NCI-H460 (cell line): ENCODE measurements around the gene FOXF1. TPM values are rescaled to one million over a fixed set of nuclear protein-coding genes. Genes with fewer than 3 reads are reported as not detected.

Experiments used
- DNase-seq: peaks from one replicate; pipeline ENCODE4 v3.0.0-alpha.2; 2016; ENCODE audit warnings: low read depth; ENCODE audit errors: extremely low read depth
- total RNA-seq: library from RNA; depleted of rRNA; stranded (reverse); fragments of >200 nt; shearing (Covaris generic); gene quantifications from 2 replicates; pipeline ENCODE4 v1.2.3, GENCODE V29; 2014; rRNA removed

FOXF1 gene
- total RNA-seq, 1 experiment from 2014 or later, result 8.2 TPM

DNA sequence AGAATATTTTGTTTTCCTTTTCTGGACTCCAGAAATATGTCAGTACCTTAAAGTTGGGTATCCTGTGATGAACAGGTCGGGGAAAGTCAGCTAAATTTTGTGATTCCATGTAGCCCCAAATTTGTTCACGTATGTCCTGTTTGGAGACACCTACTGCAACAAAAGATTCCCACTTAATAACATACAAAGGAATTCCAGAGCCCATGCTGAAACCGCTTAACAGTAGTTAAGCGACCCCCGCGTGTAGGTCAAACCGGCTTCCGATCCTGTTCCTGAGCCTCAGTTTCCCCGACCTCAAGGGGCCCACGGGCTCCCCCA, 44.2 kb downstream of the FOXF1 start:
- no peak for DNase-seq

DNA sequence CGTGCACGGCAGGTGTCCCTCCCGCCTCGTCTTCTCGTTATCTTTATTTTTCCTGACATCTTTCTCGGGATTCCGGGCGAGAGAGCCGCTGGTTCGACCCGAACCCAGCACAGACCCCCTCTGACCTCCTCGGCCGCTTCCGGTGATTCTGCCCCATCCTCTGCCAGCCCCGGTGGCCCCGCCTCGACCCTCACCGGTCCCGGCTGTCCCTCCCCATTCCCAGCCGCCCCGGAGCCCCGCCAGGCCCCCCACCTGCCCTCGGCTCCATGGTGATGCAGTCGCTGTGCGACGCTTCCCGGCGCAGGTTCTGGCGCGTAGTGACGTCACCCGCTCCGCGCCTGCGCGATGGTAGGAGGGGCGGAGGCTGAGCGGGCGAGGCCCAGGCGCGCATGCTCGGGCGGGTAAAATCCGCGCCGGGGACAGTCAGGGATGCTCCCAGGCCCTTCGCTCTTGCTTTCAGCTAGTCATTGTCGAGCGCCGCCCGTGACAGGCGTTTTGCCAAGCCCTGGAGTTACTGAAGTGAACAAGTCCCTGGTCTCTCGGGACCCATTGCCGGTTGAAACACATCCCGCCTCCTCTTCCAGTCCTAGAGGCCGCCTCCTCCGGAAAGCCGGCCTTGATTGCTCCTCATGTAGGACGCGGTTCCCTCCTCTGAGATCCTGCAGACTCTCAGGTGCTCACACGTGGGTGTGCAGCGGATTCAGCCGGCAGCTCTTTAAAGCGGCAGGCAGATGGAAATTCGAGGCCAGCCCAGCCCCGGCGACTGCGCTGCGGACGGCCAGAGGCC, 44.8 kb downstream of the FOXF1 start, which contains the start of gene MTHFSD:
MTHFSD (minus strand) TSS at position 319 of the 787 bp plus-strand sequence; CDS start at position 268, 51 bp downstream.
- peak; percentile 83 for DNase-seq

DNA sequence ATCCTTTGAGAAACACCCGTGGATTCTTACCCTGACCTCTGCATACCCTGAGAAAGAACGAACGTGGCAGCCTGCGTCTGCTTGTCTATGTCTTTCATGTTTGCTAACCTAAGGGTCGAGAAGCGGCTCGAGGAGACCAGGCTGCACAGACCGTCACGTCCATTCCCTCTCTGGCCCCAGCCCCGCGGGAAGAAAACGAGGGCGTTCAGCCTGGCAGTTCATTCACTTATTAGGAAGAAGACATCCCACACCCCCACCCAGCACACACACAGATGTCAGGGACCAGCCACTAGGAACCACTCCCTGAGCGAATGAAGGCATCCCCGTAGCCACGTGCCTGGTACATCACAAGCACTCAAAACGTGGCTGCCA, 45.4 kb downstream of the FOXF1 start:
- no peak for DNase-seq

DNA sequence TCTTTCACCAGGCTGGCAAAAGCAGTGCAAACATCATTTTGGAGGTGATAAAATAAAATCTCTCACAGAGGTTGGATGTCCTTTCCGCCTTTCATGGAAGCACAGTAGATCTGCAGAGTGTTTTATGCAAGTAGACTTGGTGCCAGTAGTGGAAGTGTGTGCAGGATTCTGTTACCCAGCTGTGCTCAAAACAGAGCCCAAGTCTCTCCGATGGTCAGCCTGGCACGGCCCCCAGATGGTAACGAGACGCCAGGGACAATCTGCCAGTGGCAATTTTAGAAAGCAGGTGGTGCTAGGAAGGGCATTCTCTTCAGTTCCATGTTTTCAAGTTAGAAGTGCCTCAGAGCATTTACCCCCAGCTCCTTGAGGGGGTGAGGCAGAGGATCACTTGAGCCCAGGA, 46.2 kb downstream of the FOXF1 start:
- no peak for DNase-seq

DNA sequence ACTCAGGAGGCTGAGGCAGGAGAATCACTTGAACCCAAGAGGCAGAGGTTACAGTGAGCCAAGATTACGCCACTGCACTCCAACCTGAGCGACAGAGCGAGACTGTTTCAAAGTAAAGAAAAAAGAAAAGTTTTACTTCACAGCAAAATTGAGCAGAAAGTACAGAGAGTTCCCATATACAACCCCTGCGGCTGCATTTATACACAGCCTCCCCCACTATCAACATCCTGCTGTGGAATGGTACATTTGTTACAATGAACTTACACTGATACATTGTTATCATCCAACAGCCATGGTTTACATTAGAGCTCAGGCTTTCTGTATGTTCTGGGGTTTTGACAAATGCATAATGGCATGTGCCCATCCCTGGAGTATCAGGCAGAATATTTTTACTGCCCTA, 47.3 kb downstream of the FOXF1 start:
- DNase-seq, result no peak

DNA sequence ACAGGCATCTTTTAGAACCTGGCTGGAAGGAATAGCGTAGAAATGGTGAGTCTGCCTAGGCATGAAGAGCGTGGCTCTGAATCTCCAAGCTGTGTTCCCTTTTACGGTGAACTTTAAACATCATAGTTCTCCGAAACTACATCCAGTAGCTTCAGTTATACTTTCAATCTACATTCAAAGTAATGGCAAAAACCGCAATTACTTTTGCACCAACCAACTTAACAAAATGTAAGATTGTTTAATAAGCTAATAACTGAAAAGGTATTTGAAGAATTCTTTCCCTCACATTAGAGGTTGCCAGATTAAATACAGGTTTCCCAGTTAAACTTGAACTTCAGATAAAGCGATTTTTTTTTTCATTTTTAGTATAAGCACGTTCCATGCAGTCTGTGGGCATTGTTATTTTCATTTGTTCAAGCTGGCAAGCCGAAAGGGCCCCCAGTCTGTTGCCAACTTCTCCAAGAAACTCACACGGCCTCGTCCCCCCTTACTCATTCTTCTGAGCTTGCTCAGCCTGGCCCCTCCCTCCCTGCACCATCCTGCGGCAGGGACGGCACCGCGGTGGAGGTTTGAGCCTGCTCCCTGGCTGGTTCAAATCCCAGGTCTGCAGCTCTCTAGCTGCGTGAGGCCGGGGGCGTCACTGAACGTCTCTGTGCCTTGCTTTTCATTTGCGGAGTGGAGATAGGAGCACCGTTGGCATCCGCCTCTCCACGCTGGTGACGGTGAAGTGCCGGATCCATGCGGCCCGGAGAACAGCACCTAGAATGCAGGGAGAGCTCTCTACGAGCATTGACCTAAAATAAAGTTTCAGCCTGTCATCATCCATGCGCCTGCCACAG, 48.2 kb downstream of the FOXF1 start:
- DNase-seq, result no peak

DNA sequence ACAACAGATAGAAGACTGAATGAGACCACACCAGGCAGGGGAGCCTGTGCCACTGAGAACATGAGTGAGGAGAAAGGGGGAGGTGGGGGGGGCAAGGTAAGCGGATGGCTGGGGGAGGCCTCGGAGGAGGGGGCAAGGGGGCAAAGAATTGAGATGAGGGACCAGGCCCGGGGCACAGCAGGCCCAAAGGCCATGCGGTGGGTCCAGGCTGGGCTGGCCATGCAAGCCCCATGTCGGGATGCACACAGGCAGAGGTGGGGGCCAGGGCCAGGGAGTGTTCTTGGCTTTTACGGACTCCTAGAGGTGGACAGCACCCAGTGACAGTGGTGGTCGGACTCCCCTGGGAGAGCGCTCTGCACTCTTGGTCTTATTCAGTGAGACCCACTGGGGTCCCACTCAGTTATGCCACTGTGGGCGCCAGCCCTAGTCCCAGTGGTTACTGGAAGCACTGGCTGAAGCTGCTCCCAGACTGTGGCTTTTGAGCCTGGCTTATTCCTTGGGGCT, 49.5 kb downstream of the FOXF1 start:
- no peak for DNase-seq

DNA sequence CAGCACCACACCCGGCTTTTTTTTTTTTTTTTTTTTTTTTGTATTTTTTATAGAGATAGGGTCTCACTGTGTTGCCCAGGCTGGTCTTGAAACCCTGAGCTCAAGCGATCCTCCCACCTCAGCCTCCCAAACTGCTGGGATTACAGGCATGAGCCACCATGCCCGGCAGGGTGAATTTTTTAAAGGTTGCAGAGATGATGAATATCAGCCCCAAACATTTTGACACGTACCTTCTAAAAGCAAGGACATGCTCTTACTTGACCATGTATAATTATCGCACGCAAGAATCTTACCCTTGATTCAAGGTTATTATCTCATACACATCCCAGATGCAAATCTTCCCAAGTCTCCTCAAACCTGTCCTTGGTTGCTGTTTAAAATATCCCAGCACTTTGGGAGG, 52.0 kb downstream of the FOXF1 start:
- no peak for DNase-seq

DNA sequence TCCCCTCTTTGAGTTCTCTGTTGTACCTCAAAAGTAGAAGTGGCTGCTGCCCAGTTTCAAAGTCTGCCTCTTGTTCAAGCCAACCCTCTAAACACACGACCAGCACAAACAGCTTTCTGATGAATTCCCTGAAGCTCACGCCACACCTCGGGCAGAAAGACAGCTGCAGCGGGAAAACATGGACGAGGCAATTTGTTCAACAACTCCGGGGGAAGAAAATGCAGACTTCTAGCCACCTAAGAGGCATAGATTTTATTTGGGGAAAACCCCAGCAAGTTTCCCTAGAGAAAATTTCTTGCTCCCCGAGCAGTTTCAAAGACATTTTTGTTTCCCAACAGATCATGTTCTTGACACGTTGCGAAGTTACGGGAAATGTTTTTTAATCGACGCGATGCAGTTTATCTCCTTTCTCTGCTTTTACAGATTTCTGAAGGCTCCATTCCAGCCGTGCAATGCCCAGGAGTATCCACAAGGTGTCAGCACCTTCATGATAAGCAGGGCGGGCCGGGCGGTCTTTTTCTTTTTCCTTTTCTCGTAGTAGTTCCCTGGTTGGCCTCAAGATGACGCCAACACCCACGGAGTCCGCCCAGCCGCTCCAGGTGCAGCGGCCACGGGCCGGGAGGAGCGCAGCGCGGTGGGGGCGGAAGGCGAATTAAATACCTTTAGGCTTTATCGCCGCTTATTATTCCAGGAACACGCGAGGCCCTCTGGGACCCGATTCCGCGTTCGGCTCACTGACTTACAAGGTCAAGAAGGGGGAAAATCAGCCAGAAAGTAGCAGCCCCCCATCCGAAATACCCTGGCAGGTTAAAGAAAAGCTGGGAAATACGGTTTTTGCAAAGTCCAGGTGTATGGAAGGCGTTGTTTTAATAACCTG, 53.4 kb downstream of the FOXF1 start:
- DNase-seq, result peak; percentile 76

Other genes starting within 250 kb of the FOXF1 start
- gene MTHFSD, start 44.7 kb downstream of the FOXF1 start, total RNA-seq, result 8.5 and 12.0 TPM in 2 replicates
- gene FOXC2, start 56.3 kb downstream of the FOXF1 start, total RNA-seq, result not detected in 2 replicates
- gene FOXL1, start 68.0 kb downstream of the FOXF1 start, total RNA-seq, result 10.8 and 11.3 TPM in 2 replicates